GM12874 (cell line): Measurements from ENCODE around the gene SGPP2.

Experiments
- TF ChIP-seq, protein P1 (sequence below): IDR thresholded peaks from 2 replicates; pipeline ENCODE4 v1.5.1; 2011; ENCODE audit warnings: low read depth, mild to moderate bottlenecking, control low read depth, low read length, moderate library complexity; ENCODE audit not compliant: insufficient read depth

SGPP2 gene

DNA sequence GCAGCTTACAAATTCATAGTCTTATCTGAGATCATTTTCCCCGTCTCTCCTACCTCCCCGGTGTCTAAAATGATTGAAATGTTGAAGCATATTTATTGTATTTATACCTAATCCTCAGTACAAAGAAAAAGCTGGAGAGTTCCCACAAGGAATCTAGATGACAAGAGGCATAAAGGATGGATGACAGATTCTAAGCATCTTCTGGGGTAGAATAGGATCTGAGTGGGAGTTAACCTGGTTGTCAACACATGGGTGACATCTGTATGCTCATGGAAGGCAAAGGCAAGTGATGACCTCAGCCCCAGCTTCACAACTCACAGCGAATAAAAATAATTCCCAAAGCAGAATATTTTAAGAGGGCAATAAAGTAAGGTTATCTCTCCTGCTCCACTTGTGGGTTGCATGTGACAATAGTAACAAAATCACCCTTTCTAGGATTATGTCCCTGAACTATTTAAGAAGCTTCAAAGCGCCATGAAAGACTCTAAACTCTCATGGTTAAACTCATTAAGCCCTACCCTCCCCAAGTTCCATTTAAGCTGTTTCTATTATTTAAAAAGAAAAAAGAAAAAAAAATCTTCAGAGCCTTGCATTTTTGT lies 32.2 kb downstream of the SGPP2 start:
- TF ChIP-seq, protein P1, sequence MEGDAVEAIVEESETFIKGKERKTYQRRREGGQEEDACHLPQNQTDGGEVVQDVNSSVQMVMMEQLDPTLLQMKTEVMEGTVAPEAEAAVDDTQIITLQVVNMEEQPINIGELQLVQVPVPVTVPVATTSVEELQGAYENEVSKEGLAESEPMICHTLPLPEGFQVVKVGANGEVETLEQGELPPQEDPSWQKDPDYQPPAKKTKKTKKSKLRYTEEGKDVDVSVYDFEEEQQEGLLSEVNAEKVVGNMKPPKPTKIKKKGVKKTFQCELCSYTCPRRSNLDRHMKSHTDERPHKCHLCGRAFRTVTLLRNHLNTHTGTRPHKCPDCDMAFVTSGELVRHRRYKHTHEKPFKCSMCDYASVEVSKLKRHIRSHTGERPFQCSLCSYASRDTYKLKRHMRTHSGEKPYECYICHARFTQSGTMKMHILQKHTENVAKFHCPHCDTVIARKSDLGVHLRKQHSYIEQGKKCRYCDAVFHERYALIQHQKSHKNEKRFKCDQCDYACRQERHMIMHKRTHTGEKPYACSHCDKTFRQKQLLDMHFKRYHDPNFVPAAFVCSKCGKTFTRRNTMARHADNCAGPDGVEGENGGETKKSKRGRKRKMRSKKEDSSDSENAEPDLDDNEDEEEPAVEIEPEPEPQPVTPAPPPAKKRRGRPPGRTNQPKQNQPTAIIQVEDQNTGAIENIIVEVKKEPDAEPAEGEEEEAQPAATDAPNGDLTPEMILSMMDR = no peak

GRCh38 chr2:222459983-222460382 lies 35.6 kb downstream of the SGPP2 start:
- TF ChIP-seq, protein P1 = no peak

DNA sequence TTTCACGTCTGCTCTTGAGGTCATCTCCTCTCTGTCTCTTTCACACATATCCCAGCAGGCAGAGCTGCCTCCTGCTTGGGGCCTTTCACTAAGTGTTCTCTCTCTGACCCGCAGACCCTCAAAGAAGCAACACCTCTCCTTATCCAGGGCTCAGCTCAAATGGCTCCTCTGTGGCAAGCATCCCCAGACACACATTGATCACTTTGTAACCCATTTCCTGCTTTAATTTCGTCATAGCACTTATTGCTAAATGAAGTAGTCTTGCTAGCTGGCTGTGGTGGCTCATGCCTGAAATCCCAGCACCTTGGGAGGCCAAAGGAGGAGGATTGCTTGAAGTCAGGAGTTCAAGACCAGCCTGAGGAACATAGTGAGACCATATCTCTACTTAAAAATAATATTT lies 41.4 kb downstream of the SGPP2 start:
- TF ChIP-seq, protein P1 = no peak

- TF ChIP-seq, protein P1 = no peak
These were observed 44.0 kb downstream of the SGPP2 start for GRCh38 chr2:222468346-222468745.

DNA sequence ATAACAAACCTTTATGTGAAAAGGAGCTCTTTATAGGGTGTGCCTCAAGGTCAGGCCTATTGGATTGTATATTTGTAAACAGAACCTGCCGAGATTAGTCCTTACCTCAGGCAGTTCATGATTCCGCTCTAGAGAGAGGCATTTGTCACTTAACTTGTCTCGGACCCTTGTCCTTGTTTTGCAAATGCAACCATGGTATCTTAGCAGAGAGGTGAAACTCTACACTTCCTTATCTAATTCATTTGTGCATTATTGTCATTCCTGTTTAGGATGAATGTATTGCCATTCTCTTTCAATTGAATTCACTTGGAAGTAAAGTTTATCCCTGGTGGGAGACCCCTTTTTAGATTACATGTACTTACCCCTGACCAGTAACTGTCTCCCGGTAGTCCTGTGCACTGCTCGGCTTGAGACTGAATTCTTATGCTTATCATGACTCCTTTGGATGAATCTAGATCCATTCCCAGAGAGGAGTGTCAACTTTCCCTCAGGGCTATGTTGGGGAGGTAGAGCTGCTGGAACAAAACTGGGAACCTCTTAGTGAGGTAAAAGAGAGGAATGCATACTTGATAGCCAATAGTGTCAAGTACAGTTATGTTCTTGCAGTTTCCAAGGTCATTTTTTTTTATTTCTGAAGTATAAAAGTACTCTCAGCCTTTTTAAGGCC lies 46.6 kb downstream of the SGPP2 start:
- TF ChIP-seq, protein P1 = no peak

DNA sequence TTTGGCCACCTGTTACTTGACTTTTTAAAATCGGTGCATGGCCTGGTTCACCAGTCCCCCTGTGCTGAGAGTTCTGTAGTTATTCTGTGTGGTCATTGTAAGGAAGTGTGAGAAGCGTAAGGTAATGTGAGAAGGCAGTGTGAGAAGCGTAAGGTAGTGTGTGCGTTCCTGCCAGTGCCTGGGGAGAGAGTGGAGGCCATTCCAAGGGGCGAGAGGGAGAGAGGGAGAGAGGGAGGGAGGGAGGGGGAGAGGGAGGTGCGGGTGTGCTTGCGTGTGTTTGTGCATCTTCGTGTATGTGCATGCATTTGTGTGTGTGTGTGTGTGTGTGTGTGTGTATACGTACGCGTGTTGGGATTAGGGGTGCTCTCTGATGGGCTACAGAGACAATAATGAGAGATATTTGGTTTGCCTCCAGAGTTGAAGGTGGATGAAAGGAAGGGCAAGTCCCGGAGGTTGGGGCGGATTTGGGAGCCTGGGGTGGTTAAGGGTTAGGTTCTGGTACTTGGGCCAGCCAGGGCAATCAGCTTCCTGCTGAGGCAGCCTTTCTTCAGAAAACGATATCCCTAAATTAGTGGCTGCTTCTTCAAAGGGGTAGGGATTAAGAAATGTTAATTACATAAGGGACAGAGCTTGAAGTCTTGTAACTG lies 53.7 kb downstream of the SGPP2 start:
- TF ChIP-seq, protein P1 = no peak

- TF ChIP-seq, protein P1 = no peak
These were observed 55.5 kb downstream of the SGPP2 start for GRCh38 chr2:222479859-222480258.
